DND-41 (cell line): ENCODE results near the gene AHCYL2.

ENCODE experiments used
- ATAC-seq: fragments of 200-7000 bp; cut with Tn5 transposase; 3 replicates; pipeline ENCODE4 v1.9.1; 2021; ENCODE audit warnings: low read depth; ENCODE audit not compliant: insufficient read depth
- DNase-seq: peaks from one replicate; pipeline ENCODE4 v3.0.0-alpha.2; 2020
- H2AFZ ChIP-seq: 2 replicates; pipeline ENCODE4 v1.6.0; 2012; ENCODE audit warnings: low read depth, low read length
- H3K27ac ChIP-seq: 2 replicates; pipeline ENCODE4 v1.5.1; 2012; ENCODE audit warnings: low read length, inconsistent platforms
- H3K27me3 ChIP-seq: fragments of 200-600 bp; sonication (generic); 2 replicates; pipeline ENCODE4 v1.6.0; 2012; ENCODE audit warnings: low read length, mild to moderate bottlenecking, inconsistent platforms; ENCODE audit not compliant: insufficient read depth, poor library complexity
- H3K36me3 ChIP-seq: 2 replicates; pipeline ENCODE4 v1.5.1; 2012; ENCODE audit warnings: low read length, inconsistent platforms; ENCODE audit not compliant: insufficient read depth
- H3K4me1 ChIP-seq: 2 replicates; pipeline ENCODE4 v1.5.1; 2012; ENCODE audit warnings: mild to moderate bottlenecking, low read length; ENCODE audit not compliant: insufficient read depth
- H3K4me2 ChIP-seq: 2 replicates; pipeline ENCODE4 v1.6.0; 2012; ENCODE audit warnings: mild to moderate bottlenecking, moderate library complexity, low read length, inconsistent platforms; ENCODE audit not compliant: insufficient read depth
- H3K4me3 ChIP-seq, 2 experiments: fragments of 200-600 bp in 1 of 2; shearing (Covaris generic) in 1 of 2; 2 replicates each; pipeline ENCODE4 v1.5.1; 2012 to 2016; ENCODE audit warnings: inconsistent platforms in 2 of 2, low read length in 2 of 2, mild to moderate bottlenecking in 2 of 2, low read depth in 1 of 2, moderate library complexity in 1 of 2
- H3K79me2 ChIP-seq: 2 replicates; pipeline ENCODE4 v1.6.0; 2012; ENCODE audit warnings: low read length, inconsistent platforms; ENCODE audit not compliant: insufficient read depth
- H3K9ac ChIP-seq: 2 replicates; pipeline ENCODE4 v1.6.0; 2012; ENCODE audit warnings: low read depth, mild to moderate bottlenecking, inconsistent platforms, low read length, moderate library complexity
- H3K9me3 ChIP-seq: 2 replicates; pipeline ENCODE4 v1.5.1; 2012; ENCODE audit warnings: low read length, moderate library complexity, mild to moderate bottlenecking, inconsistent platforms; ENCODE audit not compliant: insufficient read depth, severe bottlenecking
- H4K20me1 ChIP-seq: 2 replicates; pipeline ENCODE4 v1.6.0; 2012; ENCODE audit warnings: low read length; ENCODE audit not compliant: insufficient read depth
- CTCF ChIP-seq: IDR thresholded peaks from 2 replicates; pipeline ENCODE4 v1.5.1; 2012; ENCODE audit warnings: borderline replicate concordance, low read length, moderate library complexity, mild to moderate bottlenecking; ENCODE audit not compliant: poor library complexity, severe bottlenecking; ENCODE audit errors: extremely low read depth
- EZH2 ChIP-seq: IDR thresholded peaks from 3 replicates; pipeline ENCODE4 v1.6.1; 2012; ENCODE audit warnings: borderline replicate concordance, low read depth, mild to moderate bottlenecking, moderate library complexity, low read length, inconsistent platforms; ENCODE audit not compliant: severe bottlenecking

AHCYL2 gene

GRCh38 chr7:129423700-129424410 is 199.0 kb downstream of the AHCYL2 start:
- H3K27ac ChIP-seq: no peak overlapping the region
- no peak overlapping the region for H2AFZ ChIP-seq
- no peak overlapping the region for H3K4me3 ChIP-seq
- TF ChIP-seq CTCF (no peak), EZH2 (no peak)
- no peaks in the 10 kb centered on the region for H3K9me3 ChIP-seq
- H4K20me1 ChIP-seq: no peaks in the 10 kb centered on the region
- H3K4me1 ChIP-seq: no peaks in the 10 kb centered on the region
- ATAC-seq: no peak
- 0 out of 2 replicates have a peak, but pooled peaks cover 5% of the 10 kb centered on the region for H3K36me3 ChIP-seq
- H3K79me2 ChIP-seq: no peaks in the 10 kb centered on the region
- H3K9ac ChIP-seq: no peak overlapping the region
- H3K27me3 ChIP-seq: no peaks in the 10 kb centered on the region
- no peak for DNase-seq
- H3K4me2 ChIP-seq: no peak overlapping the region

GRCh38 chr7:129426482-129426881 is 201.7 kb downstream of the AHCYL2 start:
- no peaks in the 10 kb centered on the region for H3K9me3 ChIP-seq
- no peak overlapping the region for H2AFZ ChIP-seq
- no peak for DNase-seq
- H4K20me1 ChIP-seq: no peaks in the 10 kb centered on the region
- no peak overlapping the region for H3K27ac ChIP-seq
- H3K27me3 ChIP-seq: no peaks in the 10 kb centered on the region
- no peak overlapping the region for H3K4me2 ChIP-seq
- H3K79me2 ChIP-seq: no peaks in the 10 kb centered on the region
- 0 out of 2 replicates have a peak, but pooled peaks cover 5% of the 10 kb centered on the region for H3K36me3 ChIP-seq
- no peak overlapping the region for H3K9ac ChIP-seq
- H3K4me3 ChIP-seq: no peak overlapping the region
- no peaks in the 10 kb centered on the region for H3K4me1 ChIP-seq
- ATAC-seq: peak; percentile 50; the same call in 2 of the 3 replicates
- no peak for TF ChIP-seq EZH2
- no peak for TF ChIP-seq CTCF

GRCh38 chr7:129427526-129428045 is 202.8 kb downstream of the AHCYL2 start:
- H3K27ac ChIP-seq: no peak overlapping the region
- H3K4me2 ChIP-seq: no peak overlapping the region
- no peaks in the 10 kb centered on the region for H3K9me3 ChIP-seq
- no peaks in the 10 kb centered on the region for H3K4me1 ChIP-seq
- H3K36me3 ChIP-seq: 0 out of 2 replicates have a peak, but pooled peaks cover 5% of the 10 kb centered on the region
- H3K79me2 ChIP-seq: no peaks in the 10 kb centered on the region
- peaks cover under 1% of the 10 kb centered on the region for H3K27me3 ChIP-seq
- no peak overlapping the region for H3K9ac ChIP-seq
- H3K4me3 ChIP-seq: no peak overlapping the region
- ATAC-seq: no peak
- no peak for DNase-seq
- H2AFZ ChIP-seq: no peak overlapping the region
- TF ChIP-seq CTCF (no peak), EZH2 (no peak)
- no peaks in the 10 kb centered on the region for H4K20me1 ChIP-seq
